K562 (cell line): ENCODE measurements around the gene POLDIP3. TPM values are rescaled to one million over a fixed set of nuclear protein-coding genes. Genes with fewer than 3 reads are reported as not detected.

Experiments
- ARHGAP35 ChIP-seq: fragments of 450-650 bp; IDR thresholded peaks from 2 replicates; pipeline ENCODE4 v1.6.1; 2018; ENCODE audit not compliant: partially characterized antibody
- CHAMP1 ChIP-seq: fragments of 450-650 bp; IDR thresholded peaks from 2 replicates; pipeline ENCODE4 v1.6.1; 2016; ENCODE audit warnings: mild to moderate bottlenecking
- CHD4 ChIP-seq: fragments of 200-600 bp; sonication (generic); IDR thresholded peaks from 3 replicates; pipeline ENCODE4 v1.6.1; 2012; ENCODE audit warnings: low read depth, mild to moderate bottlenecking, mixed read lengths, low read length, inconsistent platforms; ENCODE audit not compliant: insufficient read depth, insufficient replicate concordance, poor library complexity, severe bottlenecking
- CREBBP ChIP-seq: IDR thresholded peaks from one replicate; pipeline ENCODE4 v1.6.1; 2012; ENCODE audit warnings: low read depth, mild to moderate bottlenecking, control low read depth, inconsistent platforms, low read length
- CTCF ChIP-seq, 3 experiments: IDR thresholded peaks in 2 of 3; conservative IDR thresholded peaks in 1 of 3; 2 replicates each; pipeline ENCODE4 v1.5.1; 2011 to 2012; ENCODE audit warnings: low read length in 3 of 3, mild to moderate bottlenecking in 3 of 3, control low read depth in 2 of 3, improper control_type of control experiment in 1 of 3, inconsistent platforms in 1 of 3, low read depth in 1 of 3, mixed read lengths in 1 of 3, moderate library complexity in 1 of 3; ENCODE audit not compliant: insufficient read depth in 2 of 3
- ELF4 ChIP-seq: fragments of 450-650 bp; formaldehyde crosslinking; IDR thresholded peaks from 2 replicates; pipeline ENCODE4 v1.4.0; 2022; ENCODE audit warnings: missing genetic modification characterization
- HDAC8 ChIP-seq: fragments of 450-650 bp; IDR thresholded peaks from 2 replicates; pipeline ENCODE4 v1.6.1; 2016; ENCODE audit warnings: mild to moderate bottlenecking, missing genetic modification characterization, moderate library complexity, missing compliant biosample characterization
- HMG20B ChIP-seq: fragments of 250-450 bp; sonication (Bioruptor Pico); IDR thresholded peaks from 2 replicates; pipeline ENCODE4 v1.5.0; 2021; ENCODE audit warnings: mild to moderate bottlenecking
- KDM5B ChIP-seq: fragments of 200-600 bp; sonication (generic); IDR thresholded peaks from 2 replicates; pipeline ENCODE4 v1.6.1; 2012; ENCODE audit warnings: low read depth, mild to moderate bottlenecking, moderate library complexity, low read length, control low read depth, inconsistent platforms; ENCODE audit not compliant: insufficient replicate concordance
- NCOA4 ChIP-seq: fragments of 450-650 bp; IDR thresholded peaks from 2 replicates; pipeline ENCODE4 v1.6.1; 2018; ENCODE audit warnings: mild to moderate bottlenecking; ENCODE audit not compliant: partially characterized antibody
- NFYB ChIP-seq: IDR thresholded peaks from 2 replicates; pipeline ENCODE4 v1.6.1; 2011; ENCODE audit warnings: mild to moderate bottlenecking, moderate library complexity; ENCODE audit not compliant: insufficient read length; ENCODE audit errors: extremely low read depth
- NUFIP1 ChIP-seq: fragments of 450-650 bp; IDR thresholded peaks from 2 replicates; pipeline ENCODE4 v1.6.1; 2018; ENCODE audit not compliant: partially characterized antibody
- PTTG1 ChIP-seq: fragments of 450-650 bp; IDR thresholded peaks from 2 replicates; pipeline ENCODE4 v1.6.1; 2016; ENCODE audit warnings: low read depth, mild to moderate bottlenecking, missing genetic modification characterization, missing compliant biosample characterization
- ZBTB17 ChIP-seq: fragments of 450-650 bp; formaldehyde crosslinking; IDR thresholded peaks from 2 replicates; pipeline ENCODE4 v1.4.0; 2020; ENCODE audit warnings: mild to moderate bottlenecking
- ZNF696 ChIP-seq: fragments of 250-450 bp; sonication (Bioruptor Pico); conservative IDR thresholded peaks from 2 replicates; pipeline ENCODE4 v1.4.0; 2020; ENCODE audit warnings: mild to moderate bottlenecking, moderate library complexity
- polyA plus RNA-seq, 8 experiments: library from polyadenylated mRNA; depleted of rRNA in 4 of 8; stranded (reverse) in 5 of 8; unstranded in 3 of 8; fragments of >200 nt; fragmentation: Nextera tagmentation in 2 of 8; fragmentation: Illumina TruSeq in 1 of 8; extraction: Ambion mirVana in 2 of 8; extraction: Trizol in 1 of 8; gene quantifications; 2 replicates each; pipeline versions ENCODE4 v1.2.1 to v1.2.3, GENCODE V29; 2011 to 2014; ENCODE audit warnings: inconsistent platforms in 1 of 8, missing spikeins in 1 of 8
- total RNA-seq, 7 experiments: library from RNA; depleted of rRNA in 6 of 7; stranded (reverse); fragments of >200 nt in 6 of 7; fragmentation: Illumina TruSeq in 2 of 7; extraction: Trizol in 2 of 7; gene quantifications; 2 replicates each; pipeline versions ENCODE4 v1.2.1 to v1.2.3, GENCODE V29; 2011 to 2021; ENCODE audit warnings: low replicate concordance in 1 of 7
- TF ChIP-seq, protein P1 (sequence below), 2 experiments: fragments of 200-800 bp in 1 of 2; sonication (Bioruptor generic) in 1 of 2; sonication (generic) in 1 of 2; formaldehyde crosslinking in 1 of 2; IDR thresholded peaks in 1 of 2; conservative IDR thresholded peaks in 1 of 2; 2 replicates each; pipeline versions ENCODE4 v1.5.0 to v1.6.1; 2016 to 2020; ENCODE audit warnings: missing compliant biosample characterization in 1 of 2, missing genetic modification characterization in 1 of 2, missing genetic modification reagents in 1 of 2
- TF ChIP-seq, protein P2 (sequence below): fragments of 150-350 bp; IDR thresholded peaks from 2 replicates; pipeline ENCODE4 v1.6.1; 2014; ENCODE audit warnings: low read depth, mild to moderate bottlenecking, low read length, borderline replicate concordance

Gene POLDIP3
- total and polyA plus RNA-seq, 9 of the 15 experiments (the other 6 are each of a cell fraction or from before 2014, with no cell fraction given), result 14.3 to 53.0 (median 26.3) TPM

DNA sequence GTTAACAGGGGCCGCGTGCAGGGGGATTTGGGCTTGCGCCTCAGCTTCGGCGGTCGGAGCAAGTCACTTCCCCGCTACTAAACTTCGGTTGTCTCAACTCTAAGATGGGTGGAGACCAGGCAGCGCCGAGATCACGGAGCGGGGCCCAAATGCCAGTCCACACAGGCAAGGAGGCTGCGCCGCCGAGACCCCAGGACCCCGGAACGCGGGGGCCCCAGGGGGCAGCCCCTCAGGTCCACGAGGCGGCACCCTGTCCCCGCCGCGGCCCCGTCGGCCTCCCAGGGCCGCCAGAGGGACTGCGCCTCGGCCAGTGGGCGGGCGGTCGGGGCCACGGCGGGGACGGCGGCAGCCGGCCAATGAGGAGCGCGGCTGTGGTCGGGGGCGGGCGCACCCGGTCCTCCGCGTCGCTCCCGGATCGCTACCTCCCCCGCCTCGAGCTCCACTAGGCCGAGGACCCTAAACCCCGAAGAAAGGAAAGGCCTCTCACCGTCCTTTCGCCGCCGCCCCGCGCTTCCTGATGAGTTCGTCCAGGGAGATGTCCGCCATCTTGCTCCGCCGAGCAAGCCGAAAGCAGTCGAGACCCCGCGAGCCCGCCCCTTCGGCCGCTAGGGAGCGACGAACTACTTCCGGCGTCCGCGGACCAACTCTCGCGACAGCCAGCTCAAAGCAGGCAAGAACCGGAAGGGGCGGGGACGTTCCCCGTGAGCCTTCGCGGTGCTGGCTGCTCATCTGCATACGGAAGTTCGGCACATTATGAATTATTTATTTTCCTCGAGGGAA, at the start of gene POLDIP3 (continued):
- no peak for TF ChIP-seq PTTG1
- TF ChIP-seq CHD4, result no peak
- TF ChIP-seq ARHGAP35, result peak; percentile 61
- peak in 2 of 3 experiments; percentile 21 to 38; a peak in 3 of 6 replicates for TF ChIP-seq CTCF (IDR thresholded peaks at IDR 0.05 in 2 of 3, conservative IDR thresholded peaks at IDR 0.05 in 1 of 3; ENCODE audit: insufficient read depth in 2 of 3, low read depth in 1 of 3, low read length in 3 of 3)
- no peak for TF ChIP-seq CREBBP
- no peak for TF ChIP-seq NUFIP1
- TF ChIP-seq NFYB, result no peak
- TF ChIP-seq CHAMP1, result no peak
- TF ChIP-seq ZNF696 (CRISPR knock-in tag), result no peak
- no peak for TF ChIP-seq ELF4 (CRISPR knock-in tag)
- TF ChIP-seq HDAC8, result no peak
- TF ChIP-seq, protein P1, sequence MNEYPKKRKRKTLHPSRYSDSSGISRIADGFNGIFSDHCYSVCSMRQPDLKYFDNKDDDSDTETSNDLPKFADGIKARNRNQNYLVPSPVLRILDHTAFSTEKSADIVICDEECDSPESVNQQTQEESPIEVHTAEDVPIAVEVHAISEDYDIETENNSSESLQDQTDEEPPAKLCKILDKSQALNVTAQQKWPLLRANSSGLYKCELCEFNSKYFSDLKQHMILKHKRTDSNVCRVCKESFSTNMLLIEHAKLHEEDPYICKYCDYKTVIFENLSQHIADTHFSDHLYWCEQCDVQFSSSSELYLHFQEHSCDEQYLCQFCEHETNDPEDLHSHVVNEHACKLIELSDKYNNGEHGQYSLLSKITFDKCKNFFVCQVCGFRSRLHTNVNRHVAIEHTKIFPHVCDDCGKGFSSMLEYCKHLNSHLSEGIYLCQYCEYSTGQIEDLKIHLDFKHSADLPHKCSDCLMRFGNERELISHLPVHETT (CRISPR knock-in tag; conservative IDR thresholded peaks at IDR 0.05 in 1 of 2, IDR thresholded peaks at IDR 0.05 in 1 of 2), result 0 out of 4 replicates have a peak, but pooled peaks of 1 of the 2 experiments have one; percentile 52
- no peak for TF ChIP-seq KDM5B
- peak; percentile 50; the same call in 1 of the 2 replicates for TF ChIP-seq ZBTB17
- TF ChIP-seq HMG20B (CRISPR knock-in tag), result no peak
- TF ChIP-seq, protein P2, sequence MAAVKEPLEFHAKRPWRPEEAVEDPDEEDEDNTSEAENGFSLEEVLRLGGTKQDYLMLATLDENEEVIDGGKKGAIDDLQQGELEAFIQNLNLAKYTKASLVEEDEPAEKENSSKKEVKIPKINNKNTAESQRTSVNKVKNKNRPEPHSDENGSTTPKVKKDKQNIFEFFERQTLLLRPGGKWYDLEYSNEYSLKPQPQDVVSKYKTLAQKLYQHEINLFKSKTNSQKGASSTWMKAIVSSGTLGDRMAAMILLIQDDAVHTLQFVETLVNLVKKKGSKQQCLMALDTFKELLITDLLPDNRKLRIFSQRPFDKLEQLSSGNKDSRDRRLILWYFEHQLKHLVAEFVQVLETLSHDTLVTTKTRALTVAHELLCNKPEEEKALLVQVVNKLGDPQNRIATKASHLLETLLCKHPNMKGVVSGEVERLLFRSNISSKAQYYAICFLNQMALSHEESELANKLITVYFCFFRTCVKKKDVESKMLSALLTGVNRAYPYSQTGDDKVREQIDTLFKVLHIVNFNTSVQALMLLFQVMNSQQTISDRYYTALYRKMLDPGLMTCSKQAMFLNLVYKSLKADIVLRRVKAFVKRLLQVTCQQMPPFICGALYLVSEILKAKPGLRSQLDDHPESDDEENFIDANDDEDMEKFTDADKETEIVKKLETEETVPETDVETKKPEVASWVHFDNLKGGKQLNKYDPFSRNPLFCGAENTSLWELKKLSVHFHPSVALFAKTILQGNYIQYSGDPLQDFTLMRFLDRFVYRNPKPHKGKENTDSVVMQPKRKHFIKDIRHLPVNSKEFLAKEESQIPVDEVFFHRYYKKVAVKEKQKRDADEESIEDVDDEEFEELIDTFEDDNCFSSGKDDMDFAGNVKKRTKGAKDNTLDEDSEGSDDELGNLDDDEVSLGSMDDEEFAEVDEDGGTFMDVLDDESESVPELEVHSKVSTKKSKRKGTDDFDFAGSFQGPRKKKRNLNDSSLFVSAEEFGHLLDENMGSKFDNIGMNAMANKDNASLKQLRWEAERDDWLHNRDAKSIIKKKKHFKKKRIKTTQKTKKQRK, result no peak
- no peak for TF ChIP-seq NCOA4
